Neural cell (in vitro differentiated cells): ENCODE results near the gene MAGI1. TPM values are rescaled to one million over a fixed set of nuclear protein-coding genes. Genes with fewer than 3 reads are reported as not detected.

ENCODE experiments used
- H2AFZ ChIP-seq: fragments of 200-600, 300-800 bp; sonication (generic), shearing (Covaris generic); 2 replicates; pipeline ENCODE4 v1.6.0; 2014; ENCODE audit warnings: low read depth, mild to moderate bottlenecking, antibody characterized with exemption, low read length, moderate library complexity
- H3F3A ChIP-seq: fragments of 200-600 bp; shearing (Covaris generic); 2 replicates; pipeline ENCODE4 v1.6.1; 2016; ENCODE audit warnings: mild to moderate bottlenecking, moderate library complexity, mixed read lengths, antibody characterized with exemption, low read length; ENCODE audit not compliant: insufficient read depth, poor library complexity, severe bottlenecking
- H3K27ac ChIP-seq: fragments of 200-600, 300-800 bp; sonication (generic), shearing (Covaris generic); 2 replicates; pipeline ENCODE4 v1.5.1; 2014; ENCODE audit warnings: mild to moderate bottlenecking, low read length, moderate library complexity
- H3K27me3 ChIP-seq: fragments of 300-800, 200-600 bp; sonication (generic), shearing (Covaris generic); 2 replicates; pipeline ENCODE4 v1.6.0; 2014; ENCODE audit warnings: mild to moderate bottlenecking, low read depth, low read length, moderate library complexity; ENCODE audit not compliant: insufficient read depth
- H3K36me3 ChIP-seq: fragments of 300-800, 200-600 bp; sonication (generic), shearing (Covaris generic); 2 replicates; pipeline ENCODE4 v1.5.1; 2014; ENCODE audit warnings: mild to moderate bottlenecking, antibody characterized with exemption, low read length, moderate library complexity; ENCODE audit not compliant: insufficient read depth
- H3K4me2 ChIP-seq: fragments of 300-800, 200-600 bp; sonication (generic), shearing (Covaris generic); 2 replicates; pipeline ENCODE4 v1.6.0; 2014; ENCODE audit warnings: mild to moderate bottlenecking, low read length
- H3K4me3 ChIP-seq: fragments of 300-800, 200-600 bp; sonication (generic), shearing (Covaris generic); 2 replicates; pipeline ENCODE4 v1.5.1; 2014; ENCODE audit warnings: mild to moderate bottlenecking, low read length, moderate library complexity
- H3K79me2 ChIP-seq: fragments of 200-600 bp; shearing (Covaris generic); replicated peaks from 2 replicates; pipeline ENCODE4 v1.6.0; 2014; ENCODE audit warnings: mild to moderate bottlenecking, low read length, moderate library complexity; ENCODE audit not compliant: insufficient read depth
- H3K9ac ChIP-seq: fragments of 300-800, 200-600 bp; sonication (generic), shearing (Covaris generic); 2 replicates; pipeline ENCODE4 v1.6.1; 2016; ENCODE audit warnings: mild to moderate bottlenecking, low read length, mixed read lengths
- H3K9me2 ChIP-seq: fragments of 200-600 bp; shearing (Covaris generic); 2 replicates; pipeline ENCODE4 v1.6.1; 2016; ENCODE audit warnings: mild to moderate bottlenecking, low read length, mixed read lengths; ENCODE audit not compliant: insufficient read depth
- H3K9me3 ChIP-seq: fragments of 200-600, 300-800 bp; sonication (generic), shearing (Covaris generic); 2 replicates; pipeline ENCODE4 v1.6.1; 2016; ENCODE audit warnings: mild to moderate bottlenecking, mixed run types, low read length, moderate library complexity, mixed read lengths
- H4K20me1 ChIP-seq: fragments of 200-600 bp; shearing (Covaris generic); 2 replicates; pipeline ENCODE4 v1.6.1; 2016; ENCODE audit warnings: mild to moderate bottlenecking, mixed run types; ENCODE audit not compliant: insufficient read depth
- CTCF ChIP-seq: fragments of 450-650 bp; IDR thresholded peaks from 2 replicates; pipeline ENCODE4 v1.5.1; 2014; ENCODE audit warnings: antibody characterized with exemption, mild to moderate bottlenecking, moderate library complexity; ENCODE audit not compliant: poor library complexity, severe bottlenecking
- EP300 ChIP-seq: fragments of 450-650 bp; conservative IDR thresholded peaks from 2 replicates; pipeline ENCODE4 v1.6.1; 2014; ENCODE audit warnings: antibody characterized with exemption, mild to moderate bottlenecking, moderate library complexity; ENCODE audit not compliant: poor library complexity, severe bottlenecking
- EZH2 ChIP-seq: fragments of 200-600, 300-800 bp; shearing (Covaris generic), sonication (generic); IDR thresholded peaks from 2 replicates; pipeline ENCODE4 v1.6.1; 2014; ENCODE audit warnings: antibody characterized with exemption, low read length, borderline replicate concordance, mild to moderate bottlenecking; ENCODE audit not compliant: insufficient read depth, poor library complexity, severe bottlenecking
- MXI1 ChIP-seq: fragments of 450-650 bp; conservative IDR thresholded peaks from 2 replicates; pipeline ENCODE4 v1.6.1; 2014; ENCODE audit warnings: antibody characterized with exemption, mild to moderate bottlenecking; ENCODE audit not compliant: poor library complexity, severe bottlenecking
- POLR2AphosphoS5 ChIP-seq: IDR thresholded peaks from 2 replicates; pipeline ENCODE4 v1.6.1; 2012
- RAD21 ChIP-seq: fragments of 450-650 bp; conservative IDR thresholded peaks from 2 replicates; pipeline ENCODE4 v1.6.1; 2014; ENCODE audit warnings: antibody characterized with exemption, mild to moderate bottlenecking, moderate library complexity
- SMC3 ChIP-seq: fragments of 450-650 bp; conservative IDR thresholded peaks from 2 replicates; pipeline ENCODE4 v1.6.1; 2014; ENCODE audit warnings: antibody characterized with exemption, mild to moderate bottlenecking, moderate library complexity; ENCODE audit not compliant: poor library complexity
- TAF1 ChIP-seq: IDR thresholded peaks from 2 replicates; pipeline ENCODE4 v1.6.1; 2012; ENCODE audit warnings: low read depth
- polyA plus RNA-seq: library from polyadenylated mRNA; depleted of rRNA; stranded (reverse); fragments of >200 nt; gene quantifications from 2 replicates; pipeline ENCODE4 v1.2.3, GENCODE V29; 2014
- TF ChIP-seq, protein P1 (sequence below): IDR thresholded peaks from 2 replicates; pipeline ENCODE4 v1.6.1; 2012; ENCODE audit warnings: borderline replicate concordance

Gene MAGI1
- polyA plus RNA-seq, 1 donor from 2014 or later = 44.7 TPM

DNA sequence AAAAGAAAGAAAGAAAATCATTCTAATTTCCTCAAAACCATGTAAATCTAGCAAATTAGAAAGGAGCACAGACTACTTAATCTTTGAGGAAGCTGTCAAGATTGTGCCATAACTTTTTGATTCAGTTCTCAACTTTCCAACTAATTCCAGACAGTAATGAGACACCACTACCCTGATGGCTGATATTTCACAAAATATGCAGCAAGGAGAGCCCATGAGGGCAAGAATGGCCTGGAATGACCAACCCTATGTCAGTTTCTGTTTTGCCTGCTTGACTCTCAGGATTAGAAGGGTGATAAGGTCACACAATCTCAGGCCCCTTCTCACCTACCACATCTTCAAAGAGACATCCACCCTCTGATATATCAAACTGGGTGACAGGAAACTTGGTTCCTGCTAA, 134.7 kb downstream of the MAGI1 start:
- no peaks in the 10 kb centered on the region for H3F3A ChIP-seq
- no peak overlapping the region for H2AFZ ChIP-seq
- no peaks in the 10 kb centered on the region for H3K79me2 ChIP-seq
- H3K9me2 ChIP-seq = no peaks in the 10 kb centered on the region
- H3K4me3 ChIP-seq = no peak overlapping the region
- H3K36me3 ChIP-seq = no peaks in the 10 kb centered on the region
- H3K27me3 ChIP-seq = no peaks in the 10 kb centered on the region
- no peak overlapping the region for H3K4me2 ChIP-seq
- TF ChIP-seq TAF1 (no peak), EP300 (no peak), CTCF (no peak), RAD21 (no peak), MXI1 (no peak), SMC3 (no peak), POLR2AphosphoS5 (no peak), EZH2 (no peak)
- TF ChIP-seq, protein P1, sequence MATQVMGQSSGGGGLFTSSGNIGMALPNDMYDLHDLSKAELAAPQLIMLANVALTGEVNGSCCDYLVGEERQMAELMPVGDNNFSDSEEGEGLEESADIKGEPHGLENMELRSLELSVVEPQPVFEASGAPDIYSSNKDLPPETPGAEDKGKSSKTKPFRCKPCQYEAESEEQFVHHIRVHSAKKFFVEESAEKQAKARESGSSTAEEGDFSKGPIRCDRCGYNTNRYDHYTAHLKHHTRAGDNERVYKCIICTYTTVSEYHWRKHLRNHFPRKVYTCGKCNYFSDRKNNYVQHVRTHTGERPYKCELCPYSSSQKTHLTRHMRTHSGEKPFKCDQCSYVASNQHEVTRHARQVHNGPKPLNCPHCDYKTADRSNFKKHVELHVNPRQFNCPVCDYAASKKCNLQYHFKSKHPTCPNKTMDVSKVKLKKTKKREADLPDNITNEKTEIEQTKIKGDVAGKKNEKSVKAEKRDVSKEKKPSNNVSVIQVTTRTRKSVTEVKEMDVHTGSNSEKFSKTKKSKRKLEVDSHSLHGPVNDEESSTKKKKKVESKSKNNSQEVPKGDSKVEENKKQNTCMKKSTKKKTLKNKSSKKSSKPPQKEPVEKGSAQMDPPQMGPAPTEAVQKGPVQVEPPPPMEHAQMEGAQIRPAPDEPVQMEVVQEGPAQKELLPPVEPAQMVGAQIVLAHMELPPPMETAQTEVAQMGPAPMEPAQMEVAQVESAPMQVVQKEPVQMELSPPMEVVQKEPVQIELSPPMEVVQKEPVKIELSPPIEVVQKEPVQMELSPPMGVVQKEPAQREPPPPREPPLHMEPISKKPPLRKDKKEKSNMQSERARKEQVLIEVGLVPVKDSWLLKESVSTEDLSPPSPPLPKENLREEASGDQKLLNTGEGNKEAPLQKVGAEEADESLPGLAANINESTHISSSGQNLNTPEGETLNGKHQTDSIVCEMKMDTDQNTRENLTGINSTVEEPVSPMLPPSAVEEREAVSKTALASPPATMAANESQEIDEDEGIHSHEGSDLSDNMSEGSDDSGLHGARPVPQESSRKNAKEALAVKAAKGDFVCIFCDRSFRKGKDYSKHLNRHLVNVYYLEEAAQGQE = no peak
- no peak overlapping the region for H3K27ac ChIP-seq
- H3K9ac ChIP-seq = no peak overlapping the region
- no peaks in the 10 kb centered on the region for H4K20me1 ChIP-seq
- no peaks in the 10 kb centered on the region for H3K9me3 ChIP-seq

GRCh38 chr3:65902304-65902793, 136.4 kb downstream of the MAGI1 start:
- no peaks in the 10 kb centered on the region for H3K9me2 ChIP-seq
- no peak overlapping the region for H3K27ac ChIP-seq
- no peak overlapping the region for H2AFZ ChIP-seq
- TF ChIP-seq POLR2AphosphoS5 = no peak
- no peak for TF ChIP-seq EP300
- TF ChIP-seq RAD21 = no peak
- TF ChIP-seq SMC3 = no peak
- no peak for TF ChIP-seq CTCF
- no peak for TF ChIP-seq EZH2
- no peak for TF ChIP-seq TAF1
- no peak overlapping the region for H3K9ac ChIP-seq
- H3K4me2 ChIP-seq = no peak overlapping the region
- no peaks in the 10 kb centered on the region for H3K79me2 ChIP-seq
- H3F3A ChIP-seq = no peaks in the 10 kb centered on the region
- H3K27me3 ChIP-seq = no peaks in the 10 kb centered on the region
- no peaks in the 10 kb centered on the region for H3K9me3 ChIP-seq
- H3K4me3 ChIP-seq = peak overlapping the region; percentile 20
- no peaks in the 10 kb centered on the region for H4K20me1 ChIP-seq
- no peaks in the 10 kb centered on the region for H3K36me3 ChIP-seq
